ENCODE data around the gene PLS3.

PLS3 gene

DNA sequence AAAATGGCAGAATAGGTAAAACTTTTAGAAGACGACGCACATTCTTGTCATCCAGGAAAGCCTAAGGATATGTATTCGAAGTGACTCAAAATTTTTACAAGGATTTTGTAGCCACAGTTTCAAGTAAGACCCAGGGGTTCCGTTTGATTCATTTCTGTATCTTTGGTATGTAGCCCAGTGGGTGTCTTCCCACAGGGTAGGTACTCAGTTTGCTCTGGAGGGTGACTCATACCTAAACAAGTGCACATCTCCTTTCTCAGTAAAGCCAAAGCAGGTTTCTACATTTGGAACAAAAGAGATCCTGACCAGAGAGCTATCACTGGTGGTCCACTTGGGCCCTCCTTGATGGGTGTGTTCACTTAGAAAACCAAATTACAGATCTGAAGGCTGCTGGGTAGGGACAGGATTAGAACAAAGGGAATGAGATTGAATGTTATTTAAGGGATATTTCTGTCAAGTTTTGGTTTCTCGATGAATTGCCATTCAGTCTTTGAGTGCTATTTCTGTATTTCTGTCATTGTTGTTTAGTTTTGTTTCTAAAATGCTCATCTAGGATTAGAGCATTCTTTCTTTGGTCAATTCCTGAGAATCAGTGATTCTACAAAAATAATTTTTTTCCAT lies 56.1 kb downstream of the PLS3 start:
- Histone ChIP-seq H2BK5ac (ENCODE audit: low read length) (no peak overlapping the region), H3K4me2 (ENCODE audit: insufficient read depth, low read length, poor library complexity, severe bottlenecking) (no peak overlapping the region), H2BK12ac (ENCODE audit: low read length) (no peak overlapping the region), H3K14ac (ENCODE audit: low read length) (no peak overlapping the region), H3K27ac (replicated peaks; ENCODE audit: low read length) (no peak overlapping the region), H2AFZ (ENCODE audit: low read length) (no peak overlapping the region), H4K8ac (ENCODE audit: low read depth, low read length) (no peak overlapping the region), H3K36me3 (replicated peaks in 1 of 2; ENCODE audit: control insufficient read depth in 2 of 2, insufficient read depth in 2 of 2, low read length in 2 of 2) (no peaks in the 10 kb centered on the region), H2BK120ac (ENCODE audit: low read depth, low read length) (no peak overlapping the region), H3K4ac (ENCODE audit: low read length) (no peak overlapping the region), H3K4me1 (ENCODE audit: control insufficient read depth in 2 of 2, insufficient read depth in 1 of 2, low read depth in 1 of 2, low read length in 2 of 2) (peaks cover 0 to 2% of the 10 kb centered on the region in 2 donors), H2AK5ac (ENCODE audit: low read depth, low read length) (no peak overlapping the region), H3K9me3 (replicated peaks in 1 of 2; ENCODE audit: control insufficient read depth in 2 of 2, insufficient read depth in 1 of 2, low read depth in 1 of 2, low read length in 2 of 2) (no peaks in the 10 kb centered on the region), H4K91ac (ENCODE audit: low read depth, low read length, poor library complexity) (no peak overlapping the region), H3K23ac (ENCODE audit: low read depth, low read length, poor library complexity) (no peak overlapping the region), H3K9ac (ENCODE audit: low read depth, low read length, poor library complexity) (no peak overlapping the region), H3K27me3 (ENCODE audit: control insufficient read depth in 3 of 3, insufficient read depth in 3 of 3, low read depth in 1 of 3, low read length in 3 of 3) (peaks cover 0 to 9% (median 0%) of the 10 kb centered on the region in 3 experiments), H3K4me3 (ENCODE audit: low read length in 2 of 2) (no peak overlapping the region), H2BK15ac (ENCODE audit: low read length) (no peak overlapping the region), H3K18ac (ENCODE audit: low read length) (no peak overlapping the region), H3K79me1 (ENCODE audit: low read depth, low read length) (no peaks in the 10 kb centered on the region)
- DNase-seq (ENCODE audit: low spot score): no peak
- WGBS, 2 donors (ENCODE audit: extremely low coverage in 2 of 2, insufficient read length in 2 of 2, insufficient replicate concordance in 1 of 2): no CpG with 5 or more reads among the region's 5 CpGs

DNA sequence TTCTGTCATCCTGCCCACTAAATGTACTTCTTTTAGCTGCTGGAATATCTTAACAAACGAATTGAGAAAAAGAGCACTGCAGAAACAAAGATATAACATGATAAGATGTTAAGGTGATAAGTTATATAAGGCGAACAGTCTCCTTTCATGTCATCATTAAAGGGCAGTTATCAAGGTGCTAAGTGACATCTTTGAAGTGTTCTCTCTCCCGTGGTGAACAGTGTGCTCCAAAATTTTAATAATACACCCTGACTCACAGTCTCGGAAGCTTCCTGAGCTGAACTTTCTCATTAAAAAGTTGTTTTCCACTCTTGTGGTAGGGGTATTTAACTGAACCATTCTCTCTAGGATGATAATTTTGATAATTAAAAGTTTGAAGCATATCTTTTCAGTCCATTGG lies 61.6 kb downstream of the PLS3 start:
- H4K91ac ChIP-seq (ENCODE audit: low read depth, low read length, poor library complexity): no peak overlapping the region
- no peak overlapping the region for H3K14ac ChIP-seq (ENCODE audit: low read length)
- H3K9ac ChIP-seq (ENCODE audit: low read depth, low read length, poor library complexity): no peak overlapping the region
- no peaks in the 10 kb centered on the region for H3K9me3 ChIP-seq (replicated peaks in 1 of 2; ENCODE audit: control insufficient read depth in 2 of 2, insufficient read depth in 1 of 2, low read depth in 1 of 2, low read length in 2 of 2)
- DNase-seq (ENCODE audit: low spot score): no peak
- H3K27ac ChIP-seq (replicated peaks; ENCODE audit: low read length): no peak overlapping the region
- H2AFZ ChIP-seq (ENCODE audit: low read length): no peak overlapping the region
- H3K4me2 ChIP-seq (ENCODE audit: insufficient read depth, low read length, poor library complexity, severe bottlenecking): no peak overlapping the region
- H3K27me3 ChIP-seq (ENCODE audit: control insufficient read depth in 3 of 3, insufficient read depth in 3 of 3, low read depth in 1 of 3, low read length in 3 of 3): peaks cover 0 to 8% (median 0%) of the 10 kb centered on the region in 3 experiments
- H3K23ac ChIP-seq (ENCODE audit: low read depth, low read length, poor library complexity): no peak overlapping the region
- H3K36me3 ChIP-seq (replicated peaks in 1 of 2; ENCODE audit: control insufficient read depth in 2 of 2, insufficient read depth in 2 of 2, low read length in 2 of 2): no peaks in the 10 kb centered on the region
- no peak overlapping the region for H2BK5ac ChIP-seq (ENCODE audit: low read length)
- H3K79me1 ChIP-seq (ENCODE audit: low read depth, low read length): no peaks in the 10 kb centered on the region
- H3K4me1 ChIP-seq (ENCODE audit: control insufficient read depth in 2 of 2, insufficient read depth in 1 of 2, low read depth in 1 of 2, low read length in 2 of 2): no peaks in the 10 kb centered on the region
- H2AK5ac ChIP-seq (ENCODE audit: low read depth, low read length): no peak overlapping the region
- H2BK120ac ChIP-seq (ENCODE audit: low read depth, low read length): no peak overlapping the region
- WGBS, 2 donors (ENCODE audit: extremely low coverage in 2 of 2, insufficient read length in 2 of 2, insufficient replicate concordance in 1 of 2): no CpG with 5 or more reads among the region's 4 CpGs
- no peak overlapping the region for H3K4me3 ChIP-seq (ENCODE audit: low read length in 2 of 2)
- H2BK12ac ChIP-seq (ENCODE audit: low read length): no peak overlapping the region
- H2BK15ac ChIP-seq (ENCODE audit: low read length): no peak overlapping the region
- no peak overlapping the region for H3K18ac ChIP-seq (ENCODE audit: low read length)
- H4K8ac ChIP-seq (ENCODE audit: low read depth, low read length): no peak overlapping the region
- H3K4ac ChIP-seq (ENCODE audit: low read length): no peak overlapping the region

DNA sequence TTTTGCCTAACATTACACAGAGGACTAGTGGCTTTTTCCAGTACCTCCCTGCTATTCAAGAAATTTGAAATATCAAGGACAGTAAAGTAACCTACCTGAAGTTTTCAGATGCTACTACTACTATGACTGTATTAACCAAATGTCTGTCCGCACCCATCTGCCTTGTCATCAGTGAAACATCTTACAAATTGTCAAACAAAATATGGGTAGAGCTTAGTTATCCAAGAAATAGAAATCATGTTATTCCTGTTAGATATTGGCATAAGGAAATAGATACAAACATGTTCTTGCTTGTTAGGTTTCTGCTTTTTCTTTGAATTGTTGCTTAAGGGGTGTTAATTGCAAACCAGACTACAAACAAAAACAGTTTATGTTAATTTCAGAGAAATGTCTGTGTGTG lies 63.9 kb downstream of the PLS3 start:
- Histone ChIP-seq H4K8ac (ENCODE audit: low read depth, low read length) (no peak overlapping the region), H3K14ac (ENCODE audit: low read length) (no peak overlapping the region), H2AK5ac (ENCODE audit: low read depth, low read length) (no peak overlapping the region), H3K9me3 (replicated peaks in 1 of 2; ENCODE audit: control insufficient read depth in 2 of 2, insufficient read depth in 1 of 2, low read depth in 1 of 2, low read length in 2 of 2) (no peaks in the 10 kb centered on the region), H4K91ac (ENCODE audit: low read depth, low read length, poor library complexity) (no peak overlapping the region), H3K4me3 (ENCODE audit: low read length in 2 of 2) (no peak overlapping the region), H3K4ac (ENCODE audit: low read length) (no peak overlapping the region), H3K4me2 (ENCODE audit: insufficient read depth, low read length, poor library complexity, severe bottlenecking) (no peak overlapping the region), H3K4me1 (ENCODE audit: control insufficient read depth in 2 of 2, insufficient read depth in 1 of 2, low read depth in 1 of 2, low read length in 2 of 2) (no peaks in the 10 kb centered on the region), H3K79me1 (ENCODE audit: low read depth, low read length) (no peaks in the 10 kb centered on the region), H2BK5ac (ENCODE audit: low read length) (no peak overlapping the region), H3K9ac (ENCODE audit: low read depth, low read length, poor library complexity) (no peak overlapping the region), H2BK120ac (ENCODE audit: low read depth, low read length) (no peak overlapping the region), H3K18ac (ENCODE audit: low read length) (no peak overlapping the region), H2BK12ac (ENCODE audit: low read length) (no peak overlapping the region), H3K27ac (replicated peaks; ENCODE audit: low read length) (no peak overlapping the region), H2AFZ (ENCODE audit: low read length) (no peak overlapping the region), H3K27me3 (ENCODE audit: control insufficient read depth in 3 of 3, insufficient read depth in 3 of 3, low read depth in 1 of 3, low read length in 3 of 3) (peaks cover 0 to 11% (median 0%) of the 10 kb centered on the region in 3 experiments), H3K36me3 (replicated peaks in 1 of 2; ENCODE audit: control insufficient read depth in 2 of 2, insufficient read depth in 2 of 2, low read length in 2 of 2) (peaks cover 0 to 4% of the 10 kb centered on the region in 2 donors), H2BK15ac (ENCODE audit: low read length) (no peak overlapping the region), H3K23ac (ENCODE audit: low read depth, low read length, poor library complexity) (no peak overlapping the region)
- no peak for DNase-seq (ENCODE audit: low spot score)
- no CpG with 5 or more reads among the region's 1 CpG for WGBS, 2 donors (ENCODE audit: extremely low coverage in 2 of 2, insufficient read length in 2 of 2, insufficient replicate concordance in 1 of 2)

DNA sequence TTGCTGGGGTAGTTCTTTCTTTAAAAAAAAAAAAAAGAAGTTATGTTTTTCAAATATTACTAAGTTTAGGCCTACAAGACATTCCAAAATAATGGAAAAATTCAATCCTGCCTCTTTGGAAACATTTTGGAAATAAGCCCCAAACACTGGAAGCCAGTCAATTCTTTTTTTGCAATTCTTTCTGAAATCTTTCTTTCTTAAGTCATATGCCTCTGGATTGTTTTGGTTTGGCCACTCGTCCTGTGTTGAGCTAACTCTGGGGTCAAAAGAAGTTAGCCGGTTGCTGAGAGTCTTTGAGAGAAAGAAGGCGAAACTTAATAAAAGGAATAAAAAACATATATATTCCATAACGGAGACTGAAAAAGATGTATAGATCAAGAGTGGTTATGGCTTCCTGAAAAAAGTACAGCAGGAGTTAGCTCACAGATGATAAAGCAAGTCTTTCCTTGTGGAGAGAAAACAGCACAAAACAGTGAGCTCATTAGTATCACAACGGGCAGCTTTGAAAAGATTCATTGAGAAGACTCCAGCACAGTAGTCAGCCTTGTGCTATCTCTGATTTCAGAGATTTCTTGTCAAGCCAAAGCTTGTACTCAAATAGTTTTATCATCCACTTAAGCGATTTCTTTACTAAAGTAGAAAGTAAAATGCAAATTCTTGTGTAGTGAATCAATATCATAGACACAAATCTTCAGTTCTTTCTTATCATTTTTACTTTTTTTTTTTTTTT lies 64.8 kb downstream of the PLS3 start:
- Histone ChIP-seq H3K4me1 (ENCODE audit: control insufficient read depth in 2 of 2, insufficient read depth in 1 of 2, low read depth in 1 of 2, low read length in 2 of 2) (no peaks in the 10 kb centered on the region), H2AFZ (ENCODE audit: low read length) (no peak overlapping the region), H2BK12ac (ENCODE audit: low read length) (no peak overlapping the region), H3K9ac (ENCODE audit: low read depth, low read length, poor library complexity) (no peak overlapping the region), H3K79me1 (ENCODE audit: low read depth, low read length) (no peaks in the 10 kb centered on the region), H2BK5ac (ENCODE audit: low read length) (no peak overlapping the region), H3K27me3 (ENCODE audit: control insufficient read depth in 3 of 3, insufficient read depth in 3 of 3, low read depth in 1 of 3, low read length in 3 of 3) (peaks cover 0 to 8% (median 0%) of the 10 kb centered on the region in 3 experiments), H3K18ac (ENCODE audit: low read length) (no peak overlapping the region), H3K36me3 (replicated peaks in 1 of 2; ENCODE audit: control insufficient read depth in 2 of 2, insufficient read depth in 2 of 2, low read length in 2 of 2) (peaks cover 0 to 9% of the 10 kb centered on the region in 2 donors), H3K4me3 (ENCODE audit: low read length in 2 of 2) (no peak overlapping the region), H3K9me3 (replicated peaks in 1 of 2; ENCODE audit: control insufficient read depth in 2 of 2, insufficient read depth in 1 of 2, low read depth in 1 of 2, low read length in 2 of 2) (no peaks in the 10 kb centered on the region), H2AK5ac (ENCODE audit: low read depth, low read length) (no peak overlapping the region), H3K27ac (replicated peaks; ENCODE audit: low read length) (no peak overlapping the region), H4K91ac (ENCODE audit: low read depth, low read length, poor library complexity) (no peak overlapping the region), H3K23ac (ENCODE audit: low read depth, low read length, poor library complexity) (no peak overlapping the region), H2BK120ac (ENCODE audit: low read depth, low read length) (no peak overlapping the region), H3K4me2 (ENCODE audit: insufficient read depth, low read length, poor library complexity, severe bottlenecking) (no peak overlapping the region), H4K8ac (ENCODE audit: low read depth, low read length) (no peak overlapping the region), H2BK15ac (ENCODE audit: low read length) (no peak overlapping the region), H3K14ac (ENCODE audit: low read length) (no peak overlapping the region), H3K4ac (ENCODE audit: low read length) (no peak overlapping the region)
- no peak for DNase-seq (ENCODE audit: low spot score)
- no CpG with 5 or more reads among the region's 6 CpGs for WGBS, 2 donors (ENCODE audit: extremely low coverage in 2 of 2, insufficient read length in 2 of 2, insufficient replicate concordance in 1 of 2)
